HEK293 (cell line): Measurements from ENCODE around the gene PRRG3.

Experiments used
- GLI4 ChIP-seq: fragments of 450-650 bp; formaldehyde crosslinking; IDR thresholded peaks from 2 replicates; pipeline ENCODE4 v1.5.1; 2016; ENCODE audit warnings: missing biosample characterization, missing genetic modification characterization
- HOXA7 ChIP-seq: sonication (generic); formaldehyde crosslinking; IDR thresholded peaks from 2 replicates; pipeline ENCODE4 v1.8.1; 2022; ENCODE audit warnings: missing genetic modification reagents, borderline replicate concordance
- ZFP37 ChIP-seq: fragments of 450-650 bp; formaldehyde crosslinking; IDR thresholded peaks from 2 replicates; pipeline ENCODE4 v1.5.1; 2016; ENCODE audit warnings: missing biosample characterization, missing genetic modification characterization
- ZNF423 ChIP-seq: fragments of 450-650 bp; formaldehyde crosslinking; IDR thresholded peaks from 2 replicates; pipeline ENCODE4 v1.5.1; 2016; ENCODE audit warnings: missing biosample characterization, missing genetic modification characterization
- ZNF658 ChIP-seq: fragments of 450-650 bp; formaldehyde crosslinking; IDR thresholded peaks from 2 replicates; pipeline ENCODE4; 2016; ENCODE audit warnings: missing biosample characterization, missing genetic modification characterization
- TF ChIP-seq, protein P1 (sequence below): fragments of 450-650 bp; formaldehyde crosslinking; IDR thresholded peaks from 2 replicates; pipeline ENCODE4 v1.5.1; 2016; ENCODE audit warnings: missing biosample characterization, missing genetic modification characterization

DNA sequence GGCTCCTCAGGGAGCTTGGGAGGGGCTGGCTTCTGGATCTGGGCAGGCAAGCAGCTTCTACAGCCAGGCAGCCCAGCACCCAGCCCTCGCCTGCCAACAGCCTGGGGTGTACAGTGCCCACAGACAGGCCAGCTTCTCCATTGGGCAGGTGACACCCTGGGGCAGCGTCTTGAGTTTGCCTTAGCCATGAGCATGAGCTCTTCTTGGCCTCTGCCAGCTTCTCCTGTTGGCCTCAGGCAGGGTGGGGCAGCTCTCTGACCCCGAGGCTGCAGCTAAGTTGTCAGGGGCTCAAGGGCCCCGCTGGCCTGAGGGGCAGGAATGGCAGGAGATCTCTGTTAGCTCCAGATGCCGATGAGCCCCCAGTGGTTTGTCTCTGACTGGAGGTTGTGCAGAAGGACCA lies 31.5 kb downstream of the PRRG3 start:
- TF ChIP-seq ZFP37 (tag by site-specific recombination) (no peak), ZNF423 (tag by site-specific recombination) (no peak), ZNF658 (tag by site-specific recombination) (no peak), GLI4 (tag by site-specific recombination) (no peak), HOXA7 (CRISPR knock-in tag) (no peak)
- TF ChIP-seq, protein P1, sequence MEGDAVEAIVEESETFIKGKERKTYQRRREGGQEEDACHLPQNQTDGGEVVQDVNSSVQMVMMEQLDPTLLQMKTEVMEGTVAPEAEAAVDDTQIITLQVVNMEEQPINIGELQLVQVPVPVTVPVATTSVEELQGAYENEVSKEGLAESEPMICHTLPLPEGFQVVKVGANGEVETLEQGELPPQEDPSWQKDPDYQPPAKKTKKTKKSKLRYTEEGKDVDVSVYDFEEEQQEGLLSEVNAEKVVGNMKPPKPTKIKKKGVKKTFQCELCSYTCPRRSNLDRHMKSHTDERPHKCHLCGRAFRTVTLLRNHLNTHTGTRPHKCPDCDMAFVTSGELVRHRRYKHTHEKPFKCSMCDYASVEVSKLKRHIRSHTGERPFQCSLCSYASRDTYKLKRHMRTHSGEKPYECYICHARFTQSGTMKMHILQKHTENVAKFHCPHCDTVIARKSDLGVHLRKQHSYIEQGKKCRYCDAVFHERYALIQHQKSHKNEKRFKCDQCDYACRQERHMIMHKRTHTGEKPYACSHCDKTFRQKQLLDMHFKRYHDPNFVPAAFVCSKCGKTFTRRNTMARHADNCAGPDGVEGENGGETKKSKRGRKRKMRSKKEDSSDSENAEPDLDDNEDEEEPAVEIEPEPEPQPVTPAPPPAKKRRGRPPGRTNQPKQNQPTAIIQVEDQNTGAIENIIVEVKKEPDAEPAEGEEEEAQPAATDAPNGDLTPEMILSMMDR, result no peak
